Gastroesophageal sphincter (tissue), 4 donors: ENCODE results near the gene RAPGEF5. TPM values are rescaled to one million over a fixed set of nuclear protein-coding genes. Genes with fewer than 3 reads are reported as not detected.

Experiments used
- ATAC-seq: fragments of 150-250 bp; one replicate; pipeline ENCODE4 v1.9.1; 2016; ENCODE audit warnings: mild to moderate bottlenecking, moderate library complexity
- H3K27ac ChIP-seq, 4 donors: fragments of 200-600 bp; sonication (generic) in 3 of 4; 1 replicate in 3 of 4; 2 replicates in 1 of 4; pipeline ENCODE4 v1.5.1; 2016 to 2019
- H3K27me3 ChIP-seq: fragments of 200-600 bp; sonication (generic); one replicate; pipeline ENCODE4 v1.5.1; 2019
- H3K36me3 ChIP-seq, 2 donors: fragments of 200-600 bp; sonication (generic); one replicate each; pipeline ENCODE4 v1.5.1; 2019; ENCODE audit warnings: control low read depth in 1 of 2
- H3K4me1 ChIP-seq, 3 donors: fragments of 200-600 bp; sonication (generic); 1 replicate in 2 of 3; 2 replicates in 1 of 3; pipeline ENCODE4 v1.5.1; 2016 to 2019; ENCODE audit warnings: control low read depth in 2 of 3
- H3K4me3 ChIP-seq, 2 donors: fragments of 200-600 bp; sonication (generic); one replicate each; pipeline ENCODE4 v1.5.1; 2019; ENCODE audit warnings: mild to moderate bottlenecking in 1 of 2, moderate library complexity in 1 of 2
- H3K9me3 ChIP-seq, 3 donors: fragments of 200-600 bp; sonication (generic); one replicate each; pipeline ENCODE4 v1.5.1; 2017 to 2019; ENCODE audit warnings: control low read depth in 2 of 3
- CTCF ChIP-seq, 4 experiments: fragments of 200-600 bp in 2 of 4; fragments of 450-650 bp in 2 of 4; sonication (generic) in 1 of 4; IDR thresholded peaks; one replicate each; pipeline ENCODE4 v1.5.1; 2017 to 2019; ENCODE audit warnings: antibody characterized with exemption in 4 of 4, mild to moderate bottlenecking in 2 of 4, moderate library complexity in 2 of 4
- EP300 ChIP-seq: sonication (generic); formaldehyde crosslinking; IDR thresholded peaks from one replicate; pipeline ENCODE4 v1.6.1; 2017; ENCODE audit warnings: antibody characterized with exemption, mild to moderate bottlenecking
- POLR2A ChIP-seq, 2 donors: fragments of 450-650 bp; IDR thresholded peaks; one replicate each; pipeline ENCODE4 v1.6.1; 2017; ENCODE audit warnings: antibody characterized with exemption in 2 of 2, mild to moderate bottlenecking in 2 of 2, moderate library complexity in 1 of 2
- POLR2AphosphoS5 ChIP-seq: sonication (generic); formaldehyde crosslinking; IDR thresholded peaks from one replicate; pipeline ENCODE4 v1.6.1; 2017; ENCODE audit warnings: antibody characterized with exemption
- WGBS, 2 donors: methylation state at CpG; one replicate each; pipeline ENCODE4 v1.1.5; 2018; ENCODE audit warnings: low coverage in 1 of 2; 5-methylcytosine and 5-hydroxymethylcytosine counted together
- total RNA-seq, 4 donors: library from RNA; depleted of rRNA; stranded (reverse); fragments of >200 nt; gene quantifications; one replicate each; pipeline ENCODE4 v1.1.0, GENCODE V29; 2016

The RAPGEF5 gene
- total RNA-seq, 4 donors from 2014 or later: 21.5 to 29.8 (median 26.6) TPM

DNA sequence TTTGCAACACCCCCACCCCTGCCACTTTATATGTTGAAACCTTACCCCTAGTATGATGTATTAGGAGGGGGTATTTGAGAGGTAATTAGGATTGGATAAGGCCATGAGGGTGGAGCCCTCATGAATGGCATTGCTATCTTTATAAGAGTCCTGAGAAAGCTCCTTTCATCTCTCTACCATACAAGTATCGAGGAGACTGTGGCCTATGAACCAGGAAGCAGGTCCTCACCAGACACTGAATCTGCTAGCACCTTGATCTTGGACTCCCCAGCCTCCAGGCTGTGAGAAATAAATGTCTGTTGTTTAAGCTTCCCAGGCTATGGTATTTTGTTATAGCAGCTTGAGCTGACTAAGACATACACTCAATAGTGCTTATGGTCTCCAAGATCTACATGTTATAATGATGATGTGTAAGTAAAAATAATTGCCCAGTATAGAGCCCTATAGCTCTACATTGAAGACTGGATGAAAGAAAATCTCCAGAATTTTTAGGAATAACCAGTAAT, 188.8 kb downstream of the RAPGEF5 start:
- WGBS, 2 donors: 100% methylated on average over 1 of the region's 1 CpG; no CpG with 5 or more reads in 1 of the 2 donors
- TF ChIP-seq CTCF (IDR thresholded peaks at IDR 0.05) (no peak), EP300 (no peak), POLR2AphosphoS5 (no peak), POLR2A (IDR thresholded peaks at IDR 0.05) (no peak)

DNA sequence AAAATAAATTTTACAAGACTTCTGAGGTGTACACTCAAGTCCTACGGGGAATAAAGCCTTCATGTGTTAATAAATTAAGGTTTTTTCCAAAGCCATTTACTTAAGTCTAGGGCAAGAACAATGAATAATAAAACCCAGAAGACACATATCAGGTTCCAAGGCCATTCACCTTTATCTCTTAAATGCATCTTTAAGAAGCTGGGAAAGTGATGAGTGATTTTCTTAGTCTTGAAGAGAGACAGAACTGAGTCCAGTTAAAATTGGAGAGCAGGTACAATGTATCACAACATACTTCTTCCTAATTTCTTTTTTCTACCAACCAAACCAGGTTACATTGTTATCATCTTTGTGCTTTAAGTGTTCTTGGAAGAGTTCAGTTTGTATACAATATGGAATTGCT, 189.5 kb downstream of the RAPGEF5 start:
- Histone ChIP-seq H3K27ac (no peak overlapping the region), H3K9me3 (no peaks in the 10 kb centered on the region), H3K4me1 (no peaks in the 10 kb centered on the region), H3K36me3 (no peaks in the 10 kb centered on the region), H3K4me3 (no peak overlapping the region), H3K27me3 (no peaks in the 10 kb centered on the region)
- 70 to 100% methylated on average over 1 of the region's 1 CpG for WGBS, 2 donors
- TF ChIP-seq POLR2A (IDR thresholded peaks at IDR 0.05) (no peak), EP300 (no peak), CTCF (IDR thresholded peaks at IDR 0.05) (no peak), POLR2AphosphoS5 (no peak)
- ATAC-seq: no peak

More for the DNA sequence above, 188.8 kb downstream of the RAPGEF5 start:
- Histone ChIP-seq H3K4me1 (no peaks in the 10 kb centered on the region), H3K27me3 (no peaks in the 10 kb centered on the region), H3K36me3 (no peaks in the 10 kb centered on the region), H3K4me3 (no peak overlapping the region), H3K27ac (no peak overlapping the region), H3K9me3 (no peaks in the 10 kb centered on the region)
- no peak for ATAC-seq

DNA sequence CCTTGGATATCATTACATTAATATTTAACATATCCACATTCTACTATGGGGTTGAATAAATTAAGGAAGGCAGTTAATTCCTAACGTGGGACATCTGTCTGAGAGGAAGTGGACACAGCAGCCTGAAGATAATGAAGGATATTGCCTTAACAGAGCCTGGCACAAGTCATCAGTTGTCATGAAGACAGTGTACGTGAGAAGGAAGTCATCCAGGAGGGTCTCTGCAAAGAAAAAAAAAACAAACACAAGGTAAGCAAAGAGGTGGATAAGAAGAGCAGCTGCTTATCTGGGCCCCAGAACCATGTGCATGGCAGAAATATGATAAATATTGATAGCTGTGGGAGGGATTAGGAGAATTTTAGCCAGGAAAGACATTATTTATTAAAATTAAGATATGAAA, 190.0 kb downstream of the RAPGEF5 start:
- TF ChIP-seq CTCF (IDR thresholded peaks at IDR 0.05) (no peak), POLR2AphosphoS5 (no peak), POLR2A (IDR thresholded peaks at IDR 0.05) (no peak), EP300 (no peak)
- no peaks in the 10 kb centered on the region for H3K4me1 ChIP-seq
- no peak overlapping the region for H3K27ac ChIP-seq
- no peaks in the 10 kb centered on the region for H3K9me3 ChIP-seq
- no peaks in the 10 kb centered on the region for H3K27me3 ChIP-seq
- ATAC-seq: no peak
- H3K36me3 ChIP-seq: no peaks in the 10 kb centered on the region
- no peak overlapping the region for H3K4me3 ChIP-seq
- 35 to 40% methylated on average over 1 to 2 of the region's 2 CpGs for WGBS, 2 donors

- no peak overlapping the region for H3K27ac ChIP-seq
- 41 to 53% methylated on average over 2 of the region's 2 CpGs for WGBS, 2 donors
- TF ChIP-seq CTCF (IDR thresholded peaks at IDR 0.05): no peak
- TF ChIP-seq POLR2A (IDR thresholded peaks at IDR 0.05): no peak
- TF ChIP-seq EP300: no peak
- no peak for TF ChIP-seq POLR2AphosphoS5
- H3K9me3 ChIP-seq: no peaks in the 10 kb centered on the region
- no peak for ATAC-seq
- H3K36me3 ChIP-seq: no peaks in the 10 kb centered on the region
- no peaks in the 10 kb centered on the region for H3K27me3 ChIP-seq
- H3K4me1 ChIP-seq: no peaks in the 10 kb centered on the region
- no peak overlapping the region for H3K4me3 ChIP-seq
Observed at GRCh38 chr7:22159341-22159740, 197.6 kb downstream of the RAPGEF5 start.

GRCh38 chr7:22157552-22157951, 199.4 kb downstream of the RAPGEF5 start:
- TF ChIP-seq POLR2A (IDR thresholded peaks at IDR 0.05) (no peak), CTCF (IDR thresholded peaks at IDR 0.05) (no peak), POLR2AphosphoS5 (no peak), EP300 (no peak)
- H3K27me3 ChIP-seq: no peaks in the 10 kb centered on the region
- ATAC-seq: no peak
- 78 to 90% methylated on average over 8 of the region's 9 CpGs for WGBS, 2 donors
- no peaks in the 10 kb centered on the region for H3K9me3 ChIP-seq
- H3K4me1 ChIP-seq: no peaks in the 10 kb centered on the region
- H3K27ac ChIP-seq: no peak overlapping the region
- no peak overlapping the region for H3K4me3 ChIP-seq
- no peaks in the 10 kb centered on the region for H3K36me3 ChIP-seq
